ENCODE results near the gene CDH4.

The CDH4 gene

DNA sequence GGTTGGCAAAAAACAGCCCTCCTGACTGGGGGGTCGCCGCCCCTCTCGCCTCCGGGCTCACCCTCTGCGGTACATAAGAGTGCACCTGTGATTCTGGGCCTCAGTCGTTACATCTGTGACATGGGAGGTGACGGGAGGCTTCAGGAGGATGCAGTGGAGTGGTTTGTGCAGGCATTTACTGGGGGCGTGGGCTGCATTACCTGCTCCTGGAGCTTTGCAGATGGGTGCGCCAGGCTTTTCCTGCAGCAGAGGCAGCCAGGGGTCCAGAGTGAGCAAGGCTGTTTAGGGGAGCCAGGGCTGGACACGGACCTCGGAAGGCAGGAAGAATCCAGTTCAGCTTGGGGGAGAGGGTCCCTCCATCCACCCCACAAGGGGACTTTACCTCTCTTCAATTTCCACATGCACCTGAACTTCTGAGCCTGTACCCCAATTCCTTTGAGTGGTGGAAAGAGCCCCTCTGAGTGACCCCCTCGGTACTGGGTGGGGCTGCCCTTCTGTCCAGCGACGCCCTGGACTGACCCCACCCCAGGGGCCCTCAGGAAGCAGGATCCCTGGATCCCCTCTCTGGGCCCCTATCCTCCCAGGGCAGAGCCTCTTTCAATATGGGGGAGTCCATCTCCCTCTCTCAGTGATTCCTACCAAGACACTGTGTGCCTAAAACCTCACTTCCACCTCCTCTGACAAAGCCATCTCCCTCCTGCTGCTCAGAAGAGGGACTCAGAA is 679.6 kb downstream of the CDH4 start:
- H3K4me3 ChIP-seq (ENCODE audit: low read depth, low read length), result no peak overlapping the region
- TF ChIP-seq, protein P1, sequence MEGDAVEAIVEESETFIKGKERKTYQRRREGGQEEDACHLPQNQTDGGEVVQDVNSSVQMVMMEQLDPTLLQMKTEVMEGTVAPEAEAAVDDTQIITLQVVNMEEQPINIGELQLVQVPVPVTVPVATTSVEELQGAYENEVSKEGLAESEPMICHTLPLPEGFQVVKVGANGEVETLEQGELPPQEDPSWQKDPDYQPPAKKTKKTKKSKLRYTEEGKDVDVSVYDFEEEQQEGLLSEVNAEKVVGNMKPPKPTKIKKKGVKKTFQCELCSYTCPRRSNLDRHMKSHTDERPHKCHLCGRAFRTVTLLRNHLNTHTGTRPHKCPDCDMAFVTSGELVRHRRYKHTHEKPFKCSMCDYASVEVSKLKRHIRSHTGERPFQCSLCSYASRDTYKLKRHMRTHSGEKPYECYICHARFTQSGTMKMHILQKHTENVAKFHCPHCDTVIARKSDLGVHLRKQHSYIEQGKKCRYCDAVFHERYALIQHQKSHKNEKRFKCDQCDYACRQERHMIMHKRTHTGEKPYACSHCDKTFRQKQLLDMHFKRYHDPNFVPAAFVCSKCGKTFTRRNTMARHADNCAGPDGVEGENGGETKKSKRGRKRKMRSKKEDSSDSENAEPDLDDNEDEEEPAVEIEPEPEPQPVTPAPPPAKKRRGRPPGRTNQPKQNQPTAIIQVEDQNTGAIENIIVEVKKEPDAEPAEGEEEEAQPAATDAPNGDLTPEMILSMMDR (IDR thresholded peaks at IDR 0.05; ENCODE audit: low read depth, low read length), result no peak

DNA sequence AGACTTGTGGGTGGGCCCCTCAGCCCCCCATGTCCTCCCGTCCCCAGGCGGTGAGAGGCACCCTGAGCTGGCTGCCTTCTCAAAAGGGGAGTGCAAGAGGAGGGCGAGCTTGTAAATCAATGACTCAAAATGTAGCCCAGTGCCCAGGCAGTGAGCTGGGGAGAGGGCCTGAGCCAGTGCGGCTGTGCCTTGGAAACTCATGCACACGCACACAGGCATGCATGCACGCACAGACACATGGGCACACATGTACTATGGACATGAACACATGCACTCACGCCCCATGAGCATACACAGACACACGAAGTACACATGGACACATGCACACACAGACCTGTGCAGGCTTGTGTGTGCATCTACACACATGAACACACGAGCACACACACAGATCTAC is 680.1 kb downstream of the CDH4 start:
- TF ChIP-seq, protein P1 (IDR thresholded peaks at IDR 0.05; ENCODE audit: low read depth, low read length), result no peak

DNA sequence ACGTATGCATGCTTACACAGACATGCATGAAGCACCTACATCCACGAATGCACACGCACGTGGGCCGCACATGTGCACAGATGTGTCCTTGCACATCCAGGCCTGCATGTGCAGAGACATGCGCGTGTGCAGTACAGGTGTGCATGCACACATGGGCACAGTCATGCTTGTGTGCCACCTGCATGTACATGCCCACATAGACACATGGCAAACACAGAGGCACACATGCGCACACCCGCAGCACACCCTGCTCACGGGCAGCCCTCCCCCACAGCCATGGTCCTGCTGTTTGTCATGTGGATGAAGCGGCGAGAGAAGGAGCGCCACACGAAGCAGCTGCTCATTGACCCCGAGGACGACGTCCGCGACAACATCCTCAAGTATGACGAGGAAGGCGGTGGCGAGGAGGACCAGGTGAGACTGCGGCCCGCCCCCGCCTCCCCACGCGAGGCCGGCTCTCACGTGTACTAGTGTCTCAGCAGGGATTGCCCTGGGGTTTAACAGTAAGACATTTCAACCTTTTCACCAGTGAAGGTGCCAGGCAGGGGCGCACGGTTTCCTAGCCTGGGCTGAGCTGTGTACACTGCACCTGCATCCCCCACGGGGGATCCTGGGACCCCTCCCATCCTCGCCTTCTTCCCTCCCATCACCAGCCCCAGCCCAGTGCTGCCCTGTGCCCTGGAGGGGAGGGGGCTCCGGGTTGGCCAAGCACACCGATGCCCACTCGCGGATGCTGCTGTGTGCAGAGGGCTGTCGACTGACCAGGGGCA is 680.8 kb downstream of the CDH4 start:
- TF ChIP-seq, protein P1 (IDR thresholded peaks at IDR 0.05; ENCODE audit: low read depth, low read length), result no peak

More for the DNA sequence above, 680.1 kb downstream of the CDH4 start:
- no peak overlapping the region for H3K4me3 ChIP-seq (ENCODE audit: low read depth, low read length)

DNA sequence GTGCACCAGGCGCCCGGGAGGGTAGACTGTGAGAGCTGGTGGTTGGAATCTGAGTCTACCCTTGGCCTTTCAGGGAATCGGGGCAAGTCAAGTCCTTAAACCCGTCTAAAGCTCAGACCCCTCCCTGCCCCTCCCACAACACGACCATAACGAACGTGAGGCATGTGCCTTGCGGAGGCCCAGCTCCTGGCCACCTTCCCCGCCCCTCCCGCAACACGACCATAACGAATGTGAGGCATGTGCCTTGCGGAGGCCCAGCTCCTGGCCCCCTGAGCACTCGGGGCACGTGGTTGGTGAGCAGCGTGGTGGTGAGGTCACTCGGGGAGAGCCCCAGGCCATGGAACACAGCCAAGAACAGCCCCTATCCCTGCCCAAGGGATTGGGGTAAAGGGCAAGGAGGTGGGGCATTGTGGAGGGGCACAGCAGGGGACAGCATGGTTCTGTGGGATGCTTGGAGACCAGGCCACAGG is 681.5 kb downstream of the CDH4 start:
- TF ChIP-seq, protein P1 (IDR thresholded peaks at IDR 0.05; ENCODE audit: low read depth, low read length), result no peak

More for the DNA sequence above, 680.8 kb downstream of the CDH4 start:
- H3K4me3 ChIP-seq (ENCODE audit: low read depth, low read length), result no peak overlapping the region

DNA sequence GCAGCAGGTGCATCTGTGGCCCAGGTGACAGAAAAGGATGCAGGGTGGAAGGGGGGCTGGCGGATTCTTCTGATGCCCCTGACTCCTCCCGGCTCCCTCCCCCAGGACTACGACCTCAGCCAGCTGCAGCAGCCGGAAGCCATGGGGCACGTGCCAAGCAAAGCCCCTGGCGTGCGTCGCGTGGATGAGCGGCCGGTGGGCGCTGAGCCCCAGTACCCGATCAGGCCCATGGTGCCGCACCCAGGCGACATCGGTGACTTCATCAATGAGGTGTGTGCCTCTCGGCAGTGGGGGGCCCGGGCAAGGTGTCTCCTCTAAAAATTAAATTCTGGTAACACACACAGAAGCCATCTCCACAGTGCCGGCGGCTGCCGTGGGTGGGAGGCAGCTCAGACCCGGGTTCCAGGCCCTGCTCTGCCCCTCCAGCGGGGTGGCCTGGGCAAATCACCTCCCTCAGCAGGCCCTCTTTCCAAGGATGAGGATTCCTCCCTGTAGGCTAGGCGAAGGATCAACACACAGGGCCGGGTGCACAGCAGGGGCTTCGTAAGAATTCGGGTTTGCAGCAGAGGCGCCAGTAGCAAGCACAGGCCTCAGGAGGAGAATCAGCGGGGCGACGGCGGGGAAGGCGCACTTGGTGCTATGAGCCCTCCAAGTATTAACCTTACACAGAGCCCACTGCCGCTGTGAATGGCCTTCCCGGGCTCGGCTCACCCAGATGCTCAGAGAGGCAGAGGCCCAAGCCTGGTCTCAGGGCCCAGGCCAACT is 682.1 kb downstream of the CDH4 start:
- no peak overlapping the region for H3K4me3 ChIP-seq (ENCODE audit: low read depth, low read length)
- TF ChIP-seq, protein P1 (IDR thresholded peaks at IDR 0.05; ENCODE audit: low read depth, low read length), result no peak

More for the DNA sequence above, 681.5 kb downstream of the CDH4 start:
- no peak overlapping the region for H3K4me3 ChIP-seq (ENCODE audit: low read depth, low read length)

DNA sequence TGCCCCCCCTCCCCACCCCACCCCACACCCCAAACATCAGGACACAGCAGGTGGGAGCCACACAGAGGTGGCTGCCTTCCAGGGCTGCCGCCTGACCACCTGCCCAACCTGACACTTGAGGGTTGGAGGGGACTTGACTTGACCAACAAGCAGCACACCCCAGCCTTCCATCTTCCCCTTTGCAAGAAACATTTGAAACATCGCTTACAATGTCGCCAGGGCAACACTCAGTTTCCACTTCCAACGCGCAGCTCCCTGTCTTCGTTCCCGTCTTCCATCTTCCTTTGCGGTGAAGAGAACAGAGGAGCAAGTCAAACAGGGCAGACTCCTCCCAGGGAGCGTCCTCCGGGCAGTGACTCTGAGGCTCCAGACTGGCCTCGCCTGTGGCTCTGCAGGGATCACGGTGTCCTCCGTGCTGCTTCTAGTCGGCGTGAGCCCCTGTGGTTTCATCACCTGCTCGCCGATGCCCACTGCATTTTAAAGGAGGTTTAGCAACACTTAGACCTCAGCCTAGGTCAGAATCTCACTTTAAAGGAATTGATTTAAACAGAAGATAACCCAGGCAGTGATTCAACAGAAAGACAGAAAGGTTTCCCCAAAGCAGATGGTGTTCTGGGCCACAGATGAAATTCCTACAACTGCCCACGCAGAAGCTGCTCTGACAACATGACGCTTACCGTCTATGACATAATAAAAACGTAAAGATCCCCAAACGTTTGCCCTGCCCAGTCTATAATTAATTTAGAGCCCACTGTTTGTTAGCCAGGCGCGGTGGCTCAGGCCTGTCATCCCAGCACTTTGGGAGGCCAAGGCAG is 682.9 kb downstream of the CDH4 start:
- no peak overlapping the region for H3K4me3 ChIP-seq (ENCODE audit: low read depth, low read length)
- TF ChIP-seq, protein P1 (IDR thresholded peaks at IDR 0.05; ENCODE audit: low read depth, low read length), result no peak
